WERI-Rb-1 (cell line): ENCODE measurements around the gene CCNJ.
"Not testable (repeated sequence)": the region's sequence is repeated elsewhere in the genome, so short reads cannot be mapped to it uniquely, and the experiment has no call there.

Experiments used
- DNase-seq: peaks from one replicate; pipeline ENCODE4 v3.0.0-alpha.2; 2020
- H3K27ac ChIP-seq: fragments of 250-450 bp; sonication (Bioruptor Pico); 2 replicates; pipeline ENCODE4 v1.5.1; 2020; ENCODE audit warnings: mild to moderate bottlenecking, moderate library complexity
- H3K27me3 ChIP-seq: fragments of 250-450 bp; sonication (Bioruptor Pico); 2 replicates; pipeline ENCODE4 v1.5.1; 2021; ENCODE audit warnings: mild to moderate bottlenecking, low read depth, moderate library complexity; ENCODE audit not compliant: insufficient read depth, severe bottlenecking
- H3K36me3 ChIP-seq: fragments of 250-450 bp; sonication (Bioruptor Pico); 2 replicates; pipeline ENCODE4 v1.5.1; 2020; ENCODE audit warnings: mild to moderate bottlenecking, moderate library complexity
- H3K4me3 ChIP-seq: 2 replicates; pipeline ENCODE4 v1.5.1; 2011; ENCODE audit warnings: low read depth, mild to moderate bottlenecking, control low read depth, low read length
- H3K9me3 ChIP-seq: fragments of 250-450 bp; sonication (Bioruptor Pico); 2 replicates; pipeline ENCODE4 v1.5.1; 2021; ENCODE audit warnings: mild to moderate bottlenecking, moderate library complexity; ENCODE audit not compliant: severe bottlenecking
- TF ChIP-seq, protein P1 (sequence below): IDR thresholded peaks from 2 replicates; pipeline ENCODE4 v1.5.1; 2011; ENCODE audit warnings: low read depth, mild to moderate bottlenecking, control low read depth, inconsistent platforms, low read length

The CCNJ gene

DNA sequence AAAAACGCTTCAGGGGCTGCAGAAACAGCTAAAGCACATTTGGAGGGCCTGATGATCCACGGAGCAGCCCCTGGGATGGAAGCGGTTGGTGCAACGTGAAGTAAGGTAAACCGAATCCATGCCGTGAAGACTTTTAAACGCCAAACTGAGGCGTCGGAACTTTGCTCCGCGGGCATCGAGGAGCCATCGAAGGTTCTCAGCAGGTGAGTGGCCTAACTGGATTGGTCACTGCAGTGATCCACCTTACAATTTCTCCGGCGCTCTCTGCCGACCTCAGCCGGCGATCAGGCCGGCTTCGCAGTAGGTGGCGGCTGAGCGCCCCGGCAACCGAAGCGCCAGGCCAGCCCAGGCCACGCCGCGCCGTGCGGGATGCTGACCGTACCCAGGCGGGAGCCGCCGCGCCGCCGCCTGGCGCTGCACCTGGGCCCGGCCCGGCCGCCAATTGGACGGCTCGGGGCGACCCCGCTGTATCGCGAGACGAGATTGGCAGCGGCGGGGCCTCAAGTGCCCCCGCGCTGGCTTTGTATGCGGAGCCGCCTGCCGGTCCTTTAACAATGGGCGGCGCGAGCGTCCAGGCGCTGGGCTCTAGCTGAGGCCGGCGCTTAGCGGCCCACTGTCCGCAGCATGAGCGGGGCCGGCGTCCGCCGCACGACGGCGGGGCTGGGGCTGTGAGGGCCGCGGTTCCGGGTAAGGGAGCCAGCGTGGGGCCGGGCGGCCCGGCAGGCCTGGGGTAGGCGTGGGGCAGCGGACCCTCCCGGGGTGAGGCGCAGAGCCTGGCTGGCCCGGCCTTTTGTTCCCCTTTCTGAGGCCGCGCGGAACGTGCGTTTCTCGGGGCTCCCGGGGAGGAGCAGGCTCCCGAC, at the start of gene CCNJ:
Gene CCNJ, plus strand, starts transcription at position 551 of the 860 bp plus-strand sequence. CDS start 811 bp downstream, outside the sequence.
- peak within 1 kb of the TSS; percentile 84 for H3K4me3 ChIP-seq
- TF ChIP-seq, protein P1, sequence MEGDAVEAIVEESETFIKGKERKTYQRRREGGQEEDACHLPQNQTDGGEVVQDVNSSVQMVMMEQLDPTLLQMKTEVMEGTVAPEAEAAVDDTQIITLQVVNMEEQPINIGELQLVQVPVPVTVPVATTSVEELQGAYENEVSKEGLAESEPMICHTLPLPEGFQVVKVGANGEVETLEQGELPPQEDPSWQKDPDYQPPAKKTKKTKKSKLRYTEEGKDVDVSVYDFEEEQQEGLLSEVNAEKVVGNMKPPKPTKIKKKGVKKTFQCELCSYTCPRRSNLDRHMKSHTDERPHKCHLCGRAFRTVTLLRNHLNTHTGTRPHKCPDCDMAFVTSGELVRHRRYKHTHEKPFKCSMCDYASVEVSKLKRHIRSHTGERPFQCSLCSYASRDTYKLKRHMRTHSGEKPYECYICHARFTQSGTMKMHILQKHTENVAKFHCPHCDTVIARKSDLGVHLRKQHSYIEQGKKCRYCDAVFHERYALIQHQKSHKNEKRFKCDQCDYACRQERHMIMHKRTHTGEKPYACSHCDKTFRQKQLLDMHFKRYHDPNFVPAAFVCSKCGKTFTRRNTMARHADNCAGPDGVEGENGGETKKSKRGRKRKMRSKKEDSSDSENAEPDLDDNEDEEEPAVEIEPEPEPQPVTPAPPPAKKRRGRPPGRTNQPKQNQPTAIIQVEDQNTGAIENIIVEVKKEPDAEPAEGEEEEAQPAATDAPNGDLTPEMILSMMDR = 0 out of 2 replicates have a peak, but pooled peaks have one; percentile 6
- H3K36me3 ChIP-seq = peaks cover 29% of the 10 kb centered on the region
- peak within 1 kb of the TSS; percentile 96 for H3K27ac ChIP-seq
- no peaks in the 10 kb centered on the region for H3K27me3 ChIP-seq
- H3K9me3 ChIP-seq = no peaks in the 10 kb centered on the region
- peak; percentile 86 for DNase-seq

GRCh38 chr10:95994376-95994775, 49.0 kb upstream of the CCNJ start:
- not testable (repeated sequence) for H3K27me3 ChIP-seq, H3K9me3 ChIP-seq, H3K4me3 ChIP-seq, DNase-seq, H3K27ac ChIP-seq, H3K36me3 ChIP-seq

DNA sequence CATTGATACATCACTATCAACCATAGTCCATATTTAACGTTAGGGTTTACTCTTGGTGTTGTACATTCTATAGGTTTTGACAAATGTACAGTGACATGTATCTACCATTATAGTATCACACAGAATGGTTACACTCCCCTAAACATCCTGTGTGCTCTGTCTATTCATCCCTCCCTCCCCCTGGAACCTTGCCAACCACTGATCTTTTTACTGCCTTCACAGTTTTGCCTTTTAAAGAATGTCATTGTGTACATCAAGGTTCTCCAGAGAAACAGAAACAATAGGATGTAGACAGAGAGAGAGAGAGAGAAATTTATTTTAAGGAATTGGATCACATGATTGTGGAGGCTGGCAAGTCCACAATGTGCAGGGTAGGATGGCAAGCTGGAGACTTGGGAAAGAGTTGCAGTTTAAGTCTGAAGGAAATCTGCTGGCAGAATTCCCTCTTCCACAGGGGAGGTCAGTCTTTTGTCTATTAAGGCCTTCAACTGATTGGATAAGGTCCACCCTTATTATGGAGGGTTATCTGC, 45.1 kb upstream of the CCNJ start:
- H3K27me3 ChIP-seq = no peaks in the 10 kb centered on the region
- DNase-seq = no peak
- H3K4me3 ChIP-seq = no peak overlapping the region
- H3K9me3 ChIP-seq = no peaks in the 10 kb centered on the region
- TF ChIP-seq, protein P1 = no peak
- no peaks in the 10 kb centered on the region for H3K36me3 ChIP-seq
- no peak overlapping the region for H3K27ac ChIP-seq

DNA sequence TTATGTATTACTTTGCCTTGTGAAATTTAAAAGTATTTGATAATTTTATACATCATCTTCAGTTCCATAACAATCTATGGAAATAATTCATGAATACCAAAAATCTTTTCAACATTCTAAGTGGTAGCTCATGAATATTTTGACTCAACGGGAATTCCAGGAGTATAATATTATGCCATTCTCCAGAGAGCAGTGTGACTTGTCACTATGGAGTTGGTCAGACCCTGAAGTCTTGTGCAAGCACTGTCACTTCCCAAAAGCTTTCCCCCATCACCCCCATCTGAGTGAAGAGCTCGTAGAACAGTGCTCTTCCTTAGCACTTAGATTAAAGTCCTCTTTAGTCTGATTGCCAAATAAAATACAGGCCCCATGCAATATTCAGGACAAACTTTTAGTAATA, 29.4 kb upstream of the CCNJ start:
- Histone ChIP-seq H3K4me3 (no peak overlapping the region), H3K27me3 (no peaks in the 10 kb centered on the region), H3K27ac (no peak overlapping the region), H3K9me3 (no peaks in the 10 kb centered on the region), H3K36me3 (no peaks in the 10 kb centered on the region)
- DNase-seq = no peak
- TF ChIP-seq, protein P1 = no peak

DNA sequence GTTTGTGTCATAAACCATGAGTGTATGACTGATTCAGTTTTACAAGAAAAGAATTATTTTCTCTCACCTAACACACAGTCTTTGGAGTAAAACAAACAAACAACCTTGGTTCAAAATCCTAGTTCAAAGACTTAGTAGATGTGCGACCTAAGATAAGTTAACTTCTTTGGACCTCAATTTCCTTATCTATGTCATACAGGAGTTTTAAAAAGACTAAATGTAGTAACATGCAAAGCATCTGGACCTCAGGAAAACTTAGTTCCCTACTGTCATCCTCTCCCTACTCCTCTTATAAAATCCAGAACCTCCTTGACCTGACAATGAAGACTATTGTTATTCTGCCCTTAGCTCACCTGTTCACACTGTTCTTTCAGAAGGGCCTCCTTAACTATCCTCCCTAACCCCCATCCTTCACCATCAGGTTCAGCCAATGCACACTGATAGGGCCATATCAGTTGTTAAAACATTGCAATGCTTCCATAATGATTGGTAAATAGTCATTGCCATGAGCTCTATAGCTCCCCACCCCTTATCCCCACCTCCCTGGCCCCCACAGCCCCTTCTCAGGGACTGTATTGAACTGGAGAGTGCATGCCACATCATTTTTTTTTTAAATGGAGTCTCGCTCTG, 28.8 kb upstream of the CCNJ start:
- DNase-seq = no peak
- TF ChIP-seq, protein P1 = no peak

DNA sequence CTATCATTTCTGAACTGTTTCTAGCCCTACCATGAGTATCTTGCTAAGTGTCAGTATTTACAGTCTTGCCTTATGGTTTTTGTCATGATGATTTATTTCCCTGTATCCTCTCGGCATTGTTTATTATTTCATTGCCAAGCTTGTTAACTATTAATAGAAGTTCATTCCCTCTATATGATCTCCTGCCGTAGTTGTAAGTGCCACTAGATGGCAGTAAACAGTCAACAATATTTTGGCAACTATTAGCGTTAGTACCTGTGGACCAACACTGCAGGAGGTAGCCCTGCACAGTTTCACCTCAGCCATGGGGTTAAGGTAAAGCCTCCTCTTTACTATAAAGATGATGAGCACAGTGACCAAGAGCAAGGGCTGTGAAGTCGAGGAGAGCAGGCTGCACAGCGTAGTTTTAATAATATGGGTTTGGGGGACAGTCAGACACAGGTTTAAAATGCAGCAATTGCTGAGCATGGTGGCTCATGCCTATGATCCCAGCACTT, 26.1 kb upstream of the CCNJ start:
- TF ChIP-seq, protein P1 = peak; percentile 43
- Histone ChIP-seq H3K27me3 (no peaks in the 10 kb centered on the region), H3K9me3 (no peaks in the 10 kb centered on the region), H3K4me3 (no peak overlapping the region), H3K27ac (no peak overlapping the region), H3K36me3 (no peaks in the 10 kb centered on the region)
- peak; percentile 42 for DNase-seq

More for the DNA sequence above, 28.8 kb upstream of the CCNJ start:
- Histone ChIP-seq H3K27ac (no peak overlapping the region), H3K36me3 (no peaks in the 10 kb centered on the region), H3K27me3 (no peaks in the 10 kb centered on the region), H3K4me3 (no peak overlapping the region), H3K9me3 (no peaks in the 10 kb centered on the region)
